SH-SY5Y (cell line): ENCODE data around the gene HTR3E.

Source experiments
- GATA2 ChIP-seq: IDR thresholded peaks from 2 replicates; pipeline ENCODE4 v1.6.1; 2011; ENCODE audit warnings: mild to moderate bottlenecking, low read depth, low read length
- GATA3 ChIP-seq: IDR thresholded peaks from 2 replicates; pipeline ENCODE4 v1.6.1; 2011; ENCODE audit warnings: low read depth, mild to moderate bottlenecking, low read length, moderate library complexity

DNA sequence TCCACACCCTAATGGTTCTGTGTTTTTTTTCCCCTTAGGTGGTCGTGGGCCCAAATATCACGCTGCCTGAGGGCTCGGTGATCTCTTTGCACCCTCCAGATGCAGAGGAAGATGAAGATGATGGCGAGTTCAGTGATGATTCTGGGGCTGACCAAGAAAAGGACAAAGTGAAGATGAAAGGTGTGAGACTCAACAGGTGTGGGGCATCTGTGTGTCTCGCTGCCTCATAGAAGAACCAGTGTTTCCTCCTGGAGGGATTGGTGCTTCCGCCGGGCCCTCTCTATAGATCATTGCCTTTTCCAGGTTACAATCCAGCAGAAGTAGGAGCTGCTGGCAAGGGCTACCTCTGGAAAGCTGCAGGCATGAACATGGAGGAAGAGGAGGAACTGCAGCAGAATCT, 45.3 kb downstream of the HTR3E start:
- TF ChIP-seq GATA3 (no peak), GATA2 (no peak)
